Activated naive CD4-positive, alpha-beta T cell treated with anti-CD3 and anti-CD28 coated beads, Interleukin-2, amount 10 ng/mL, durations not matched to agents 7 days and 5 days (primary cell): ENCODE measurements around the gene F13A1.

Experiments
- CTCF ChIA-PET: fragments of 350-600 bp; sonication (Branson Sonifier 250); formaldehyde crosslinking; loops from one replicate; lab custom pipeline; 2021; ENCODE audit warnings: antibody characterized with exemption; lab: Charles Lee
- DNase-seq: peaks from one replicate; pipeline ENCODE4 v3.0.0-alpha.2; 2020
- H3K27ac Mint-ChIP-seq: one replicate; pipeline ENCODE4 v1.8.0; 2021; ENCODE audit warnings: mild to moderate bottlenecking, moderate library complexity, mixed read lengths
- H3K27me3 Mint-ChIP-seq: one replicate; pipeline ENCODE4 v1.8.0; 2021; ENCODE audit warnings: mild to moderate bottlenecking, mixed read lengths
- H3K36me3 Mint-ChIP-seq: one replicate; pipeline ENCODE4 v1.8.0; 2021; ENCODE audit warnings: mixed read lengths
- H3K4me1 Mint-ChIP-seq: one replicate; pipeline ENCODE4 v1.8.0; 2021; ENCODE audit warnings: mixed read lengths
- H3K4me3 Mint-ChIP-seq: one replicate; pipeline ENCODE4 v1.8.0; 2021; ENCODE audit warnings: mild to moderate bottlenecking, moderate library complexity, mixed read lengths
- H3K9me3 Mint-ChIP-seq: one replicate; pipeline ENCODE4 v1.8.0; 2021; ENCODE audit warnings: mixed read lengths

The F13A1 gene

DNA sequence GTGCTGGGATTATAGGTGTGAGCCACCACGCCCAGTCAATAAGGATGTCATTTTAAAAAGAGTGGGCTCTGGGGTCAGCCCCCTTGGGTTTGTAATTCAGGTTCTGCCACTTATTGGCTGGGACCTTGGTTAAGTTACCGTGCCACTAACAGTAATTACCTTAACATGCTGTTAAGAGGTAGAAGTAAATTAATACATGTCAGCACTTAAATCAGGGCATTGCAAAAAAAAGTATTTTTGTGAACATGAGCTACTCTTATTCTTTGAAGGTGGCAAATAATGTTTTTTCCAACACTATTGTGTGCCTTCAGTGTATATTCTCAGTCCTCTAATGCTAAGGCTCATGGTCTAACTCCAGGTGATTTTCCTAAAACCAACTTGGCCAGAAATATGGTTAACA is 109.5 kb downstream of the F13A1 start:
- H3K4me1 Mint-ChIP-seq: no peaks in the 10 kb centered on the region
- no peaks in the 10 kb centered on the region for H3K36me3 Mint-ChIP-seq
- CTCF ChIA-PET: no interaction called here
- H3K27me3 Mint-ChIP-seq: no peaks in the 10 kb centered on the region
- H3K4me3 Mint-ChIP-seq: no peak overlapping the region
- DNase-seq: no peak
- H3K9me3 Mint-ChIP-seq: no peaks in the 10 kb centered on the region
- no peak overlapping the region for H3K27ac Mint-ChIP-seq

DNA sequence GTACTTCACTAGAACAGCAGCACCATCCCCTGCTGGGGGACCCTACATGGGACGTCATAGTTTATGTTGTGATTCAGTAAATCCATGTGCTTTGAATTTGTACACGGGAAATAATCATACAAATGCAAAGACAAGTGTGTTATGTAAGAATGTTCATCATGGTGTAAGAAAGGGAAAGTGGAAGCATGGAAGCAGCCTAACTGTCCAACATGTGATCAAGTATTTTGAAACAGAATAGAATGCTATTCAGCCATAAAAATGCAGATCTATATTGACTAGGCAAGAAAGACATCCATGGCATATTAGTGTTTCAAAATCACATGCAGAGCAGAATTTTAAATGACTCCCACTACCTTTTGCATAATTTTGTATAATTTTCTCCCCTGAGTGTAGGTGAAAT is 117.6 kb downstream of the F13A1 start:
- H3K4me3 Mint-ChIP-seq: no peak overlapping the region
- no peak for DNase-seq
- CTCF ChIA-PET: no interaction called here
- no peaks in the 10 kb centered on the region for H3K36me3 Mint-ChIP-seq
- H3K4me1 Mint-ChIP-seq: no peaks in the 10 kb centered on the region
- no peaks in the 10 kb centered on the region for H3K9me3 Mint-ChIP-seq
- H3K27ac Mint-ChIP-seq: no peak overlapping the region
- H3K27me3 Mint-ChIP-seq: no peaks in the 10 kb centered on the region

DNA sequence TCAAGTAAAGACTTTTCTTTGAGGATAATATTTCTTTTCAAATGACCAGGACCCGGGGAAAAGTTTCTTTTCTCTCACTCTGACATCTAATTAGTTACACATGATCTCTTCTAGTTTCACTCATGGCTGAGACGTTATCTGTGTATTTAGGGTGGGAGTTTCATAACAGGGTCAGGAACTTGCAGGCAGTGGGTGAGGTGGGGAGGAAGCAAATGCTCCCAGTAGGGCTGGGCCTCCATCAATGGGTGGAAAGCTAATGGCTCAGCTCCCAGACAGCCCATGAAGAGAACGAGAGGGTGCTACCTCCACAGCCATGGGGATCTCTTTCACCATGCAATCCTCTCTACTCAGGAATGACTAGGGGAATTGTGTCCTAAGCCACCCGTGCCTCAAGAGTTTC is 119.3 kb downstream of the F13A1 start:
- no peak overlapping the region for H3K27ac Mint-ChIP-seq
- no peak overlapping the region for H3K4me3 Mint-ChIP-seq
- H3K27me3 Mint-ChIP-seq: no peaks in the 10 kb centered on the region

DNA sequence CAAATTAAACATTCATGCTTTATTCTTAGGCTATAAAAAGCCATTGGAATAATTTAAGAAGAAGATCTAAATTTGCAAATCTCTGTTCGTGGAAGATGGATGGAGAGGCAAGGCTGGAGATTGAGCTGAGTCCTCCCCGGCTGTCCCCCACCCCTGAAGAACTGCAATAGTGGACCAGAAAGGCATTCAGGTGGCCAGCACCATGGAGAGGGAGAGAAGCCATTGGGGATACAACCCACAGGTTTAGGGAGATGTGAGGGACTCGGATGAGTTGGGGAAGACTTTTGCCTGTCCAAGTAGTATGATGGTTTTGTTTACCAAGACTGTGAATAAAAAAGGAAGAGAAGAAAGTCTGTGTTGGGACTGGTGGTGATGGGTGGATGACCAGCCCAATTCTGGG is 120.8 kb downstream of the F13A1 start:
- DNase-seq: no peak
- Mint-ChIP-seq H3K36me3 (no peaks in the 10 kb centered on the region), H3K9me3 (no peaks in the 10 kb centered on the region), H3K27ac (no peak overlapping the region), H3K4me1 (no peaks in the 10 kb centered on the region), H3K4me3 (no peak overlapping the region), H3K27me3 (no peaks in the 10 kb centered on the region)
- CTCF ChIA-PET: no interaction called here

More for the DNA sequence above, 119.3 kb downstream of the F13A1 start:
- no peaks in the 10 kb centered on the region for H3K36me3 Mint-ChIP-seq
- CTCF ChIA-PET: no interaction called here
- no peaks in the 10 kb centered on the region for H3K4me1 Mint-ChIP-seq
- DNase-seq: no peak
- H3K9me3 Mint-ChIP-seq: no peaks in the 10 kb centered on the region

GRCh38 chr6:6196762-6197161 is 123.7 kb downstream of the F13A1 start:
- Mint-ChIP-seq H3K4me1 (no peaks in the 10 kb centered on the region), H3K9me3 (no peaks in the 10 kb centered on the region), H3K36me3 (no peaks in the 10 kb centered on the region), H3K27me3 (peaks cover 6% of the 10 kb centered on the region), H3K27ac (no peak overlapping the region), H3K4me3 (no peak overlapping the region)
- CTCF ChIA-PET: no interaction called here
- DNase-seq: no peak

DNA sequence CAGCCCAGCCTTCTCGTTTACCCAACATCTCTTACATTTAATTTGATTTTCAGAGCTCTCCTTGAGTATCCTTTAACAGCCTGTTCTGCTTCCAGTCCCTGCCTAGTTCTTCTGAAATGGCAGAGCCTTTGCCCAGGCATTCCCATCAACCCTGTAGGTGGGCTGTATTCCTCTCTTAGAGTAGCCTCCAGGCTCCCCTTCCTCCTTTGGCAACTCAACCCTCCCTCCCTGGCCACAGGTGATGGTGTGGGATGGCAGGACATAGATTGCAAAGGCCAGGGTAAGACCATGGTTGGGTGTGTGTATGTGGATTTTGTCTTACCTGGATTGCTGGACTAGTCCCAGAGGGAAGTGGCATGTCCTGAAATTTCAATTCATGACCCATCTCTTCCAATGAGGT is 125.4 kb downstream of the F13A1 start:
- DNase-seq: no peak
- peaks cover 6% of the 10 kb centered on the region for H3K27me3 Mint-ChIP-seq
- no peaks in the 10 kb centered on the region for H3K9me3 Mint-ChIP-seq
- H3K36me3 Mint-ChIP-seq: no peaks in the 10 kb centered on the region
- H3K27ac Mint-ChIP-seq: no peak overlapping the region
- no peaks in the 10 kb centered on the region for H3K4me1 Mint-ChIP-seq
- no peak overlapping the region for H3K4me3 Mint-ChIP-seq
- CTCF ChIA-PET: no interaction called here

GRCh38 chr6:6193221-6193745 is 127.2 kb downstream of the F13A1 start:
- Mint-ChIP-seq H3K9me3 (no peaks in the 10 kb centered on the region), H3K4me3 (no peak overlapping the region), H3K27ac (no peak overlapping the region), H3K27me3 (peaks cover 6% of the 10 kb centered on the region), H3K36me3 (no peaks in the 10 kb centered on the region), H3K4me1 (no peaks in the 10 kb centered on the region)
- DNase-seq: no peak
- CTCF ChIA-PET: no interaction called here

GRCh38 chr6:6191909-6192308 is 128.6 kb downstream of the F13A1 start:
- Mint-ChIP-seq H3K4me1 (no peaks in the 10 kb centered on the region), H3K36me3 (no peaks in the 10 kb centered on the region), H3K27me3 (peaks cover 6% of the 10 kb centered on the region), H3K27ac (no peak overlapping the region), H3K9me3 (no peaks in the 10 kb centered on the region), H3K4me3 (no peak overlapping the region)
- CTCF ChIA-PET: no interaction called here
- DNase-seq: no peak

- Mint-ChIP-seq H3K27ac (no peak overlapping the region), H3K9me3 (no peaks in the 10 kb centered on the region), H3K4me3 (no peak overlapping the region), H3K36me3 (no peaks in the 10 kb centered on the region), H3K4me1 (no peaks in the 10 kb centered on the region), H3K27me3 (peaks cover 6% of the 10 kb centered on the region)
- CTCF ChIA-PET: no interaction called here
- DNase-seq: peak; percentile 22
These were observed 129.0 kb downstream of the F13A1 start for GRCh38 chr6:6191476-6191875.

DNA sequence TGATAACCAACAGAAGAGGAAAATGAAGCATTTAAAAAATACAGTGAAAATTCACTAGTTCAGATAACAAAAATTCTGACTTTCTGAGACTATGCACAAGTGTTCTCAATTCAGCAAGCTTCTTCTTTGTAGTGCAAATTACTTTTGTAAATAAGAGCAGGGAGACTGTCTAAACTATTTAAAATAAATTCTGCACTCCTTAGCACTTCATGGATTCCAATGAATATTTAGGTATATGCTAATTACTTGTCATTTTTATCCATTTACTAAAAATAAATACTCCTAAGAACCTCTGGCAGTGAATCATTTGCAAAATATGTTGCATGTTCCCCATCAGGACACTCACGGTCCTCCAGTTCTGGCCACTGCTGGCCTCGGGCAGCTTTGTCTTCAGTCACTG is 139.8 kb downstream of the F13A1 start:
- DNase-seq: no peak
- Mint-ChIP-seq H3K9me3 (no peaks in the 10 kb centered on the region), H3K36me3 (no peaks in the 10 kb centered on the region), H3K4me3 (no peak overlapping the region), H3K27me3 (peaks cover 11% of the 10 kb centered on the region), H3K27ac (no peak overlapping the region), H3K4me1 (no peaks in the 10 kb centered on the region)
- CTCF ChIA-PET: interaction anchor here (0.6 kb wide), 1 partner anchor 370 kb away, joined by 3 read pairs; no protein-coding TSS in a partner anchor

DNA sequence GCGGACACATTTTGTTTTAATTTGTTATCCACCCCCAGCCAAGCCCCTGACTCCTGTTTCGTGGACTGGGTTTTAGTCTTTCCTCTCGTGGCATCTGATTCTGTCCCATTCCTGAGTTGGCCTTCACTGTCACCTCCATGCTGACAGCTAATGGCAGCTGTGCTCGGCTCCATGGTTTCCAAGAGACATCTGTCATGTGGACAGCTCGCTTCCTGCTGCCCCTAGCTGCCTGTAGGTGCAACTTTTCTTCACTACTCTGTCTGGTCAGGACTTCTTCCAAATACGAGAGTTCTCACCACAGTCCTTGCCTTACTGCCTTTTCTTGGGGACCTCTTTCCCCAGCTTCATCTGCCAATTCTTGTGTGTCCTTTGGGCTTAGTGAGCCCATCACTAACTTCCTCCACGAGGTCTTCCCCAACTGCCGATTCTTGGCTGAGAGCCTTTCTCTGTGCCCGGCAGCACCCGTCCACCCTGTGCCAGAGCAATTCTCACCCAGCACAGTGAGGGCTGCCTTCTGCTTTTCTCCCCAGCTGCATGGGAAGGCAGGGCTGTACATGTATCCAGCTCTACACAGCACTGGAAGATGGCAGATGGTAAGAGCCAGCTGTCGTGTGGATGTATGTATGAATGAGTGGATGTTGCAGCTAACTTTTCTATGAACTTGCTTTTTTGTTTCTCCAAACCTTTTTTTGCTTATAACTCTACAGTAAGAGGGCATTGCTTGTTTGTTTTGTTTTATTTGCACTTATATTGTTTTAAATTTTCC is 140.4 kb downstream of the F13A1 start:
- H3K4me3 Mint-ChIP-seq: no peak overlapping the region
- DNase-seq: no peak
- peaks cover 11% of the 10 kb centered on the region for H3K27me3 Mint-ChIP-seq
- CTCF ChIA-PET: interaction anchor here (0.6 kb wide), 1 partner anchor 370 kb away, joined by 3 read pairs; no protein-coding TSS in a partner anchor
- no peaks in the 10 kb centered on the region for H3K9me3 Mint-ChIP-seq
- H3K27ac Mint-ChIP-seq: no peak overlapping the region
- no peaks in the 10 kb centered on the region for H3K36me3 Mint-ChIP-seq
- H3K4me1 Mint-ChIP-seq: no peaks in the 10 kb centered on the region

DNA sequence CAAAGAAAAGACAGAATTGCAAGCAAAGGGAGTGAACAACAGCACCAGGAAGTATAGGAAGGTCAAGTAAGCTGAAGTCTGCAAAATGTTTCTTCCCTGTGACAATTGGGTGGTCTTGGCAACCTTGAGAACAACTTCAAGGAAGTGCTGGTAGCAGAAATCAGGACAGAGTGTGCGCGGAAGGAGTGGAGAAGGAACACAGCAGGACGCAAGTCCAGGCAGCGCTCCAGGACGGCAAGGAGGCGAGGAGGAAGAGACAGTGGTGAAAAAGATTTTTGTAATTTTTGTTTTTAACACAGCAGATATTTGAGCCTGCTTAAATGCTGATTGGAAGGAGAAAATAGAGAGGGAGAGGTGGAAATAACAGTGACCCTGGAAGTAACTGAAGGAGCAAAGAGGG is 141.7 kb downstream of the F13A1 start:
- H3K9me3 Mint-ChIP-seq: no peaks in the 10 kb centered on the region
- no peak overlapping the region for H3K4me3 Mint-ChIP-seq
- no peaks in the 10 kb centered on the region for H3K36me3 Mint-ChIP-seq
- no peak for DNase-seq
- no peak overlapping the region for H3K27ac Mint-ChIP-seq
- peaks cover 11% of the 10 kb centered on the region for H3K27me3 Mint-ChIP-seq
- H3K4me1 Mint-ChIP-seq: no peaks in the 10 kb centered on the region
- CTCF ChIA-PET: interaction anchor here (0.6 kb wide), 1 partner anchor 47 kb away, joined by 4 read pairs; no protein-coding TSS in a partner anchor

GRCh38 chr6:6177754-6178153 is 142.7 kb downstream of the F13A1 start:
- Mint-ChIP-seq H3K9me3 (no peaks in the 10 kb centered on the region), H3K4me1 (no peaks in the 10 kb centered on the region), H3K4me3 (no peak overlapping the region), H3K27me3 (peaks cover 11% of the 10 kb centered on the region), H3K36me3 (no peaks in the 10 kb centered on the region), H3K27ac (no peak overlapping the region)
- CTCF ChIA-PET: no interaction called here
- no peak for DNase-seq

DNA sequence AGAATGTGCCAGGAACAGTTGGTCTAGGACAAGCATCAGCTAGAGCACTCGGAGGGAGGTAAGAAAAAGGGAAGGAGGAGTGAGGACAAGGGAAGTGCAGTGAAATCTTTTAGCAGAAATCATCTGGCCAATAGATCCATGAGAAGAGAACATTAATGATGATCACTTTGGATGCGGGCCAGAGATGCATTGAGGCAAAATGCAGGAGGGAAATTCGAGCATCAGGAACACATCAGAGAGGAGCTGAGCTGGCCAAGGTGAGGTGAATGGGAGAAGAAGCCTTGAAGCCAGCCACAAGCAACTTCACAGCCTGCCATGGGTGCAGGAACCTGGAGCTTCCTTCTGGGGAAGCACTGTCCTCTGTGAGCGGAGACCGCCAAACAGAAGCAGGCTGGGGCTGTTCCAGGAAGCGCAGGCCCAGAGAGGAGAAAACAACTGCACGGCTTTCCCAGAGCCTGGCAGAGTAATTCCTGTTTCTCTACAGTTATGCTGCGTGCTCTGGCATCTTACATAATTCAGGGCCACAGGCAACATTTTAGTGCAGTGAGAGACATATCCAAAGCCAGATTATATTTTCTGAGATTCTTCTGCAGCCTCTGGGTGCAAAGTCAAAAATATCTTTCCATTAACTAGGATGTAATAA is 143.8 kb downstream of the F13A1 start:
- Mint-ChIP-seq H3K36me3 (no peaks in the 10 kb centered on the region), H3K27me3 (peaks cover 11% of the 10 kb centered on the region), H3K9me3 (no peaks in the 10 kb centered on the region), H3K27ac (no peak overlapping the region), H3K4me3 (no peak overlapping the region), H3K4me1 (no peaks in the 10 kb centered on the region)
- DNase-seq: no peak
- CTCF ChIA-PET: no interaction called here

- H3K9me3 Mint-ChIP-seq: no peaks in the 10 kb centered on the region
- H3K4me3 Mint-ChIP-seq: no peak overlapping the region
These were observed 144.3 kb downstream of the F13A1 start for GRCh38 chr6:6176127-6176526.

More at GRCh38 chr6:6176127-6176526, 144.3 kb downstream of the F13A1 start:
- no peak for DNase-seq
- Mint-ChIP-seq H3K27ac (no peak overlapping the region), H3K27me3 (peaks cover 14% of the 10 kb centered on the region), H3K4me1 (no peaks in the 10 kb centered on the region), H3K36me3 (no peaks in the 10 kb centered on the region)
- CTCF ChIA-PET: no interaction called here
